Neuronal stem cell (in vitro differentiated cells): ENCODE measurements around the gene SLC25A45.

Source experiments
- DNase-seq: peaks from one replicate; pipeline ENCODE4 v3.0.0-alpha.2; 2013; ENCODE audit warnings: low spot score
- H2AFZ ChIP-seq: one replicate; pipeline ENCODE4 v1.6.1; 2013; ENCODE audit warnings: mild to moderate bottlenecking, low read length, inconsistent platforms
- H2AK5ac ChIP-seq: 2 replicates; pipeline ENCODE4 v1.6.1; 2013; ENCODE audit warnings: low read depth, mild to moderate bottlenecking, inconsistent platforms, low read length, moderate library complexity, mixed read lengths
- H2BK120ac ChIP-seq: 2 replicates; pipeline ENCODE4 v1.6.1; 2013; ENCODE audit warnings: low read depth, mild to moderate bottlenecking, inconsistent platforms, low read length, moderate library complexity, mixed read lengths
- H2BK12ac ChIP-seq: one replicate; pipeline ENCODE4 v1.6.1; 2013; ENCODE audit warnings: low read length, inconsistent platforms
- H2BK15ac ChIP-seq: 2 replicates; pipeline ENCODE4 v1.6.1; 2013; ENCODE audit warnings: mild to moderate bottlenecking, low read length, inconsistent platforms, mixed read lengths
- H2BK5ac ChIP-seq: one replicate; pipeline ENCODE4 v1.6.1; 2013; ENCODE audit warnings: inconsistent platforms, mild to moderate bottlenecking, low read length, moderate library complexity
- H3K14ac ChIP-seq: one replicate; pipeline ENCODE4 v1.6.1; 2013; ENCODE audit warnings: low read length, inconsistent platforms
- H3K18ac ChIP-seq: 2 replicates; pipeline ENCODE4 v1.6.1; 2013; ENCODE audit warnings: low read length, inconsistent platforms
- H3K23ac ChIP-seq: 2 replicates; pipeline ENCODE4 v1.6.1; 2013; ENCODE audit warnings: low read depth, mild to moderate bottlenecking, mixed read lengths, low read length, inconsistent platforms; ENCODE audit not compliant: poor library complexity
- H3K27ac ChIP-seq: replicated peaks from 3 replicates; pipeline ENCODE4 v1.5.1; 2013; ENCODE audit warnings: low read length, inconsistent platforms
- H3K27me3 ChIP-seq, 3 experiments: 2 replicates each; pipeline ENCODE4 v1.6.1; 2013; ENCODE audit warnings: low read length in 3 of 3, mild to moderate bottlenecking in 2 of 3, inconsistent platforms in 1 of 3, low read depth in 1 of 3, mixed read lengths in 1 of 3, moderate library complexity in 1 of 3; ENCODE audit not compliant: control insufficient read depth in 3 of 3, insufficient read depth in 3 of 3
- H3K36me3 ChIP-seq, 2 donors: replicated peaks in 1 of 2; 2 replicates each; pipeline ENCODE4 v1.6.1; 2013; ENCODE audit warnings: low read length in 2 of 2; ENCODE audit not compliant: control insufficient read depth in 2 of 2, insufficient read depth in 2 of 2
- H3K4ac ChIP-seq: 2 replicates; pipeline ENCODE4 v1.6.1; 2013; ENCODE audit warnings: inconsistent platforms, mild to moderate bottlenecking, low read length, moderate library complexity
- H3K4me1 ChIP-seq, 2 donors: 1 replicate in 1 of 2; 2 replicates in 1 of 2; pipeline ENCODE4 v1.6.1; 2013; ENCODE audit warnings: low read length in 2 of 2, low read depth in 1 of 2; ENCODE audit not compliant: control insufficient read depth in 2 of 2, insufficient read depth in 1 of 2
- H3K4me2 ChIP-seq: one replicate; pipeline ENCODE4 v1.6.1; 2013; ENCODE audit warnings: mild to moderate bottlenecking, low read length, inconsistent platforms; ENCODE audit not compliant: insufficient read depth, poor library complexity, severe bottlenecking
- H3K4me3 ChIP-seq, 2 donors: 2 replicates each; pipeline ENCODE4 v1.5.1; 2013; ENCODE audit warnings: low read length in 2 of 2, mild to moderate bottlenecking in 2 of 2, inconsistent platforms in 1 of 2, moderate library complexity in 1 of 2
- H3K79me1 ChIP-seq: one replicate; pipeline ENCODE4 v1.6.1; 2013; ENCODE audit warnings: low read depth, mild to moderate bottlenecking, inconsistent platforms, low read length, moderate library complexity
- H3K9ac ChIP-seq: one replicate; pipeline ENCODE4 v1.6.1; 2013; ENCODE audit warnings: mild to moderate bottlenecking, low read depth, low read length, inconsistent platforms; ENCODE audit not compliant: poor library complexity
- H3K9me3 ChIP-seq, 2 donors: replicated peaks in 1 of 2; 2 replicates each; pipeline versions ENCODE3 to v1.6.1; 2013; ENCODE audit warnings: low read length in 2 of 2, mild to moderate bottlenecking in 2 of 2, inconsistent platforms in 1 of 2, low read depth in 1 of 2, mixed read lengths in 1 of 2, moderate library complexity in 1 of 2; ENCODE audit not compliant: control insufficient read depth in 2 of 2, insufficient read depth in 1 of 2
- H4K8ac ChIP-seq: one replicate; pipeline ENCODE4 v1.6.1; 2013; ENCODE audit warnings: low read depth, mild to moderate bottlenecking, inconsistent platforms, low read length, moderate library complexity
- H4K91ac ChIP-seq: one replicate; pipeline ENCODE4 v1.6.1; 2013; ENCODE audit warnings: low read length, low read depth, mild to moderate bottlenecking, inconsistent platforms; ENCODE audit not compliant: poor library complexity
- WGBS, 2 donors: extraction: QIAGEN DNeasy Blood & Tissue Kit; methylation state at CpG; one replicate each; pipeline ENCODE4 v1.1.7; 2013; ENCODE audit warnings: missing lambda C conversion rate in 2 of 2, mixed read lengths in 1 of 2; ENCODE audit not compliant: insufficient read length in 2 of 2, insufficient replicate concordance in 1 of 2; ENCODE audit errors: extremely low coverage in 2 of 2; 5-methylcytosine and 5-hydroxymethylcytosine counted together

SLC25A45 gene

DNA sequence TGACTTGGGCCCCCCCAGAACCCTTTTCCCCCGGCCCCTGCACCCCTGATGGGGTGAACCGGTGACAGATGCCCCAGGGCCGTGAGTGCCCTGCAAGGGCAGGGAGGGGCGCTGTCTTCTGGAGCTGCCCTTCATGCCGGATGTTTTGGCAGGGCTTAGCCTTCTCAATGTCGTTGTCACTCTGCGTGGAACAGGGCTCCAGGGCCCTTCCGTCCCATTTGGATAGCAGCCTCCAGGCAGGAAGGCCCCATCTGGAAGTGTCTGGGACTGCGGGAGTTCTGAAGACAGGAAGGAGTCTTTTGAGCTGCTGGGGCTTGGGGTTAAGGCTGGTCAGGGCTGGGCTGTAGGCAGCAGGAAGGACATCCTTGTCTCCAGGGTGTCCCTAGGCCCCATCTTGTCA is 8.6 kb upstream of the SLC25A45 start:
- Histone ChIP-seq H4K8ac (no peak overlapping the region), H3K27ac (no peak overlapping the region), H3K23ac (peak overlapping the region; percentile 55), H2BK15ac (no peak overlapping the region), H3K79me1 (peaks cover 8% of the 10 kb centered on the region), H3K9ac (peak overlapping the region; percentile 63), H4K91ac (peak overlapping the region; percentile 38), H3K36me3 (peaks cover 0 to 11% of the 10 kb centered on the region in 2 donors), H2BK5ac (peak overlapping the region; percentile 19), H3K4me3 (no peak overlapping the region), H2AK5ac (peak overlapping the region; percentile 83), H3K4me2 (no peak overlapping the region), H3K9me3 (peaks cover 0 to 2% of the 10 kb centered on the region in 2 donors), H3K4me1 (peaks cover 16 to 18% of the 10 kb centered on the region in 2 donors), H3K4ac (no peak overlapping the region), H3K14ac (no peak overlapping the region), H3K27me3 (no peaks in the 10 kb centered on the region), H2BK12ac (peak overlapping the region; percentile 41), H2AFZ (no peak overlapping the region), H2BK120ac (no peak overlapping the region), H3K18ac (peak overlapping the region; percentile 59)
- no peak for DNase-seq
- WGBS, 2 donors: no CpG with 5 or more reads among the region's 9 CpGs

DNA sequence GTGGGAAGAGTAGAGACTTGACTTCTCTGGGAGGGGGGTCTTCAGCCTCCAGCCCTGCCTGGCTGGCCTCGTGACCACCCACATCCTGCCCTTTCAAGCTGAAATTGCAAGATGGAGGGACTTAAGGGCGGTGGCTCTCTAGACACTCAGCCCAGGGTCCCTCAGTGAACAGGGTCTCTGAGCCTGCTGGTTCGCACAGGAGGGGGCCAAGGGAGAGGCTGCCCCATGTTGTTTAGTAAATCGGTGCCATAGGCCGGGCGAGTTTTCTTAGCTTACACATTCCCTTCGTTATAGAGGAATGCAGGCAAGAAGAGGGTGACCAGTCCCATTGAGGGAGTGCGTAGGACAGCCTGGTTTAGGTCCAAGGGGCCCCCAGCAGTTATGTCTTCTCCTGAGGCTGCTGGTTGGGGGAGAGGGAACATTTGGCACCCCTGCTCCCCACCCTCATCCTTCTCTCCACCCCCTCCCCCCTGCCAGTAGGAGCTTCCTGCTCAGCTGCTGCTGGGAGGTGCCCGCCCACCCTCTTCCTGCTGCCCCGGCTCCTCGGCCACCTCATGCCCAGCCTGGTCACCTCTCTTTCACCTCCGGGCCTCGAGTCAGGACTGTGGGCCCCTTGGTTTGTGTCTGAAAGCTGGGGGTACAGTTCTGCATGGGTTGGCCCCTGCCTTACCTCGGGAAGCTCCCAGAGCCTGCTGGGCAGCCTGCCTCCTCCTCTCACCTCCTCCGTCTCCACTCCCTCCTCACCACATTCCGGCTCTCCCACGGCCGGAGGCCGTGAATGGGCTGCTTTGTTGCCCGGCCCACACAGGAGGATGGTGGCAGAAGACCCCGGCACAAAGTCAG is 7.9 kb upstream of the SLC25A45 start:
- Histone ChIP-seq H3K4ac (no peak overlapping the region), H4K8ac (no peak overlapping the region), H2BK120ac (peak overlapping the region; percentile 4), H3K14ac (peak overlapping the region; percentile 17), H4K91ac (peak overlapping the region; percentile 38), H3K4me1 (peaks cover 16 to 18% of the 10 kb centered on the region in 2 donors), H3K79me1 (peaks cover 8% of the 10 kb centered on the region), H3K27ac (no peak overlapping the region), H2AK5ac (peak overlapping the region; percentile 89), H3K36me3 (peaks cover 0 to 11% of the 10 kb centered on the region in 2 donors), H3K18ac (peak overlapping the region; percentile 77), H3K9ac (no peak overlapping the region), H3K4me3 (no peak overlapping the region), H2BK5ac (peak overlapping the region; percentile 43), H3K4me2 (no peak overlapping the region), H2BK12ac (peak overlapping the region; percentile 41), H2BK15ac (no peak overlapping the region), H3K23ac (peak overlapping the region; percentile 55), H3K27me3 (no peaks in the 10 kb centered on the region), H3K9me3 (peaks cover 0 to 2% of the 10 kb centered on the region in 2 donors), H2AFZ (no peak overlapping the region)
- DNase-seq: no peak
- no CpG with 5 or more reads among the region's 21 CpGs for WGBS, 2 donors

DNA sequence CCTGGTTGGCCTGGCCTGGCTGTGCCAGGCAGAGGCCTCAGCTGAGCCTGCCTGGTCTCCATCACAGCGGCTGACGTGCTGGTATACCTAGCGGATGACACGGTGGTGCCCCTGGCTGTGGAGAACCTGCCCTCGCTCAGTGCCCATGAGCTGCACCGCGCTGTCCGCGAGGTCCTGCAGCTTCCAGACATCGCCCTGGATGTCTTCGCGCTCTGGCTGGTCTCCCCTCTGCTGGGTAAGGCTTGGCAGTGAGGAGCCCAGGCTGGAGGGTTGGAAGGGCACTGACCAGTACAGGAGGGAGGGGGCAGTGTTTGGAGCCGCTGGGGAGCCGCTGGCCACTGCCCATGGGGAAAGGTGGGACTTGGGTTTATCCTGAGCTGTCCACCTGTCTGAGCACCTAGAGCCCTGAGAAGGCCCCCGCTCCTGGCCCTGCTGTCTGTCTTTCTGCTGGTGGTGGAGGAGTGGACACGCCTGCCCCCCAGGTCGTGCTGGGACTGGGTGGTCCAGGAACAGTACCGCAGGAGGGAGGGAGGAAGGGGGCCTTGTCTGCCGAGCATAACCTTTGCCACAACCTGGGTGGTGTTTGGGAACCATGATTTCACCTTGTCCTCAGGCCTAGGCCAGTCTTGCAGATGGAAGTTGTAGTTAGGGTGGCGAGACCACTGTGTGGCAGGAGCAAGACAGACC is 7.0 kb upstream of the SLC25A45 start:
- DNase-seq: no peak
- peak overlapping the region; percentile 43 for H2BK5ac ChIP-seq
- H3K36me3 ChIP-seq: peaks cover 0 to 6% of the 10 kb centered on the region in 2 donors
- H2BK12ac ChIP-seq: no peak overlapping the region
- no peak overlapping the region for H3K14ac ChIP-seq
- H3K9me3 ChIP-seq: peaks cover 0 to 2% of the 10 kb centered on the region in 2 donors
- no peak overlapping the region for H3K27ac ChIP-seq
- H3K4me2 ChIP-seq: no peak overlapping the region
- no CpG with 5 or more reads among the region's 20 CpGs for whole genome bisulfite sequencing, 2 donors
- no peak overlapping the region for H4K91ac ChIP-seq
- H3K18ac ChIP-seq: peak overlapping the region; percentile 11
- peak overlapping the region; percentile 34 for H3K23ac ChIP-seq
- H2BK120ac ChIP-seq: no peak overlapping the region
- no peak overlapping the region for H3K4ac ChIP-seq
- peaks cover 8% of the 10 kb centered on the region for H3K79me1 ChIP-seq
- H2AFZ ChIP-seq: no peak overlapping the region
- H2AK5ac ChIP-seq: peak overlapping the region; percentile 89
- no peaks in the 10 kb centered on the region for H3K27me3 ChIP-seq
- no peak overlapping the region for H3K9ac ChIP-seq
- no peak overlapping the region for H4K8ac ChIP-seq
- peak overlapping the region in 1 of 2 donors; percentile 47 for H3K4me3 ChIP-seq
- peaks cover 16 to 18% of the 10 kb centered on the region in 2 donors for H3K4me1 ChIP-seq
- no peak overlapping the region for H2BK15ac ChIP-seq

DNA sequence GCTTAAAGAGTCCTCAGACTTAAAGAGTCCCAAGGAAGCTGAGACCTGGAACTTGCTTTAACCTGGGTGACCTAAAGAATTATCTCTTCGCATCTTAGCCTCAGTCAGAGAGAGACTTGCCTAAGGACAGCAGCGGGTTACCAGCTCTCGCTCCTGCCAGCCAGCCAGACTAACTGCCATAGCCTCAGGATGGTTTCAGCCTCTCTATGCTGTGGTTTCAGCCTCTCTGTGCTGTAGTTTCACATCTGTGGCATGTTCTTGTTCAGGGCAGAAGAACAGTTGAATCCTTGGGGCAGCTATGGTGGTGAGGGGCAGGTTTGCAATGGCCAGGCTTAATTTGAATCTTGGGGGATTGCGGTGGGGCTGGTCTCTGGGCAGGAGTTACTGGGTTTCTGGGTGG is 6.3 kb upstream of the SLC25A45 start:
- Histone ChIP-seq H3K18ac (no peak overlapping the region), H3K4me2 (no peak overlapping the region), H4K8ac (no peak overlapping the region), H3K9me3 (peaks cover 0 to 2% of the 10 kb centered on the region in 2 donors), H3K27ac (no peak overlapping the region), H3K36me3 (peaks cover 0 to 4% of the 10 kb centered on the region in 2 donors), H4K91ac (no peak overlapping the region), H2BK5ac (no peak overlapping the region), H2AK5ac (no peak overlapping the region), H3K23ac (no peak overlapping the region), H3K4ac (no peak overlapping the region), H3K9ac (no peak overlapping the region), H3K4me1 (peaks cover 16 to 18% of the 10 kb centered on the region in 2 donors), H3K4me3 (peak overlapping the region in 1 of 2 donors; percentile 6), H3K79me1 (peaks cover 3% of the 10 kb centered on the region), H2AFZ (no peak overlapping the region), H2BK12ac (no peak overlapping the region), H2BK120ac (no peak overlapping the region), H3K27me3 (no peaks in the 10 kb centered on the region), H2BK15ac (no peak overlapping the region), H3K14ac (no peak overlapping the region)
- no CpG with 5 or more reads among the region's 4 CpGs for WGBS, 2 donors
- no peak for DNase-seq
